IMR-90 (cell line): ENCODE data around the gene SRGAP3. TPM values are rescaled to one million over a fixed set of nuclear protein-coding genes. Genes with fewer than 3 reads are reported as not detected.

Experiments
- ATAC-seq: fragments of 200-7000 bp; cut with Tn5 transposase; 2 replicates; pipeline ENCODE4 v1.9.1; 2020; ENCODE audit warnings: low read depth, mild to moderate bottlenecking, moderate library complexity
- BruUV-seq: library from RNA; stranded (reverse); fragments of 400-500 nt; replicated peaks from 2 replicates; lab custom pipeline; 2021; lab: Mats Ljungman, UMichigan
- CTCF ChIA-PET: fragments of 300-600 bp; formaldehyde crosslinking; extraction: SDS; loops from one replicate; lab custom pipeline; 2021; ENCODE audit warnings: antibody characterized with exemption; lab: Yijun Ruan, JAX
- POLR2A ChIA-PET: fragments of 300-600 bp; sonication (Branson Sonifier 250); formaldehyde crosslinking; loops from one replicate; lab custom pipeline; 2022; ENCODE audit warnings: antibody characterized with exemption; ENCODE audit not compliant: unreplicated experiment; lab: Charles Lee
- DNase-seq: peaks from one replicate; pipeline ENCODE4 v3.0.0; 2013
- H2AFZ ChIP-seq: replicated peaks from 2 replicates; pipeline ENCODE3; 2013; ENCODE audit warnings: low read length, mild to moderate bottlenecking; ENCODE audit not compliant: poor library complexity
- H2AK5ac ChIP-seq: 2 replicates; pipeline ENCODE4 v1.6.1; 2013; ENCODE audit warnings: low read depth, low read length, inconsistent platforms
- H2AK9ac ChIP-seq: replicated peaks from 2 replicates; pipeline ENCODE3; 2013; ENCODE audit warnings: mild to moderate bottlenecking, low read depth, low read length, moderate library complexity; ENCODE audit not compliant: poor library complexity
- H2BK120ac ChIP-seq: 2 replicates; pipeline ENCODE4 v1.6.1; 2013; ENCODE audit warnings: low read depth, low read length, inconsistent platforms
- H2BK15ac ChIP-seq: 3 replicates; pipeline ENCODE4 v1.6.1; 2013; ENCODE audit warnings: low read depth, low read length, inconsistent platforms
- H2BK20ac ChIP-seq: 2 replicates; pipeline ENCODE4 v1.6.1; 2013; ENCODE audit warnings: low read depth, mild to moderate bottlenecking, inconsistent platforms, low read length, moderate library complexity
- H2BK5ac ChIP-seq: 2 replicates; pipeline ENCODE4 v1.6.1; 2013; ENCODE audit warnings: mild to moderate bottlenecking, low read depth, low read length, inconsistent platforms; ENCODE audit not compliant: poor library complexity, severe bottlenecking
- H3K14ac ChIP-seq: replicated peaks from 2 replicates; pipeline ENCODE4 v1.6.1; 2013; ENCODE audit warnings: low read depth, low read length, inconsistent platforms
- H3K18ac ChIP-seq: 2 replicates; pipeline ENCODE4 v1.6.1; 2013; ENCODE audit warnings: low read depth, low read length, control low read depth
- H3K23ac ChIP-seq: 2 replicates; pipeline ENCODE4 v1.6.1; 2013; ENCODE audit warnings: low read depth, low read length, inconsistent platforms
- H3K27ac ChIP-seq: 2 replicates; pipeline ENCODE4 v1.5.1; 2013; ENCODE audit warnings: mild to moderate bottlenecking, control low read depth, low read length; ENCODE audit not compliant: insufficient read depth
- H3K27me3 ChIP-seq: 2 replicates; pipeline ENCODE4 v1.6.1; 2013; ENCODE audit warnings: low read length; ENCODE audit not compliant: control insufficient read depth, insufficient read depth
- H3K36me3 ChIP-seq: 2 replicates; pipeline ENCODE4 v1.6.1; 2013; ENCODE audit warnings: low read length, mixed read lengths; ENCODE audit not compliant: control insufficient read depth, insufficient read depth
- H3K4ac ChIP-seq: 2 replicates; pipeline ENCODE4 v1.6.1; 2013; ENCODE audit warnings: low read depth, low read length, inconsistent platforms
- H3K4me1 ChIP-seq: 2 replicates; pipeline ENCODE4 v1.6.1; 2013; ENCODE audit warnings: low read length, mixed read lengths; ENCODE audit not compliant: control insufficient read depth, insufficient read depth
- H3K4me2 ChIP-seq: 2 replicates; pipeline ENCODE4 v1.6.1; 2013; ENCODE audit warnings: low read depth, mild to moderate bottlenecking, control low read depth, low read length, moderate library complexity
- H3K4me3 ChIP-seq: 2 replicates; pipeline ENCODE4 v1.5.1; 2013; ENCODE audit warnings: low read depth, mild to moderate bottlenecking, control low read depth, low read length, moderate library complexity; ENCODE audit not compliant: insufficient read depth
- H3K56ac ChIP-seq: 2 replicates; pipeline ENCODE4 v1.6.1; 2013; ENCODE audit warnings: low read length, inconsistent platforms; ENCODE audit not compliant: insufficient read depth; ENCODE audit errors: extremely low read depth
- H3K79me1 ChIP-seq, 2 experiments: 2 replicates each; pipeline ENCODE4 v1.6.1; 2013; ENCODE audit warnings: low read length in 2 of 2, inconsistent platforms in 1 of 2, low read depth in 1 of 2
- H3K9ac ChIP-seq: 2 replicates; pipeline ENCODE4 v1.6.1; 2013; ENCODE audit warnings: low read depth, low read length, control low read depth
- H3K9me1 ChIP-seq: 2 replicates; pipeline ENCODE4 v1.6.1; 2013; ENCODE audit warnings: low read length, inconsistent platforms; ENCODE audit not compliant: insufficient read depth
- H3K9me3 ChIP-seq: 2 replicates; pipeline ENCODE4 v1.6.1; 2013; ENCODE audit warnings: low read length; ENCODE audit not compliant: control insufficient read depth, insufficient read depth
- H4K20me1 ChIP-seq: 2 replicates; pipeline ENCODE4 v1.6.1; 2013; ENCODE audit warnings: low read length, inconsistent platforms; ENCODE audit not compliant: insufficient read depth
- H4K5ac ChIP-seq: 2 replicates; pipeline ENCODE4 v1.6.1; 2013; ENCODE audit warnings: mild to moderate bottlenecking, low read depth, low read length, control low read depth
- H4K8ac ChIP-seq, 2 experiments: 2 replicates each; pipeline ENCODE4 v1.6.1; 2013; ENCODE audit warnings: low read depth in 2 of 2, low read length in 2 of 2, control low read depth in 1 of 2, inconsistent platforms in 1 of 2
- H4K91ac ChIP-seq: 2 replicates; pipeline ENCODE4 v1.6.1; 2013; ENCODE audit warnings: low read depth, low read length, inconsistent platforms; ENCODE audit not compliant: insufficient read depth
- BHLHE40 ChIP-seq: fragments of 150-350 bp; IDR thresholded peaks from 2 replicates; pipeline ENCODE4 v1.6.1; 2016; ENCODE audit warnings: mild to moderate bottlenecking, low read depth, low read length
- CHD1 ChIP-seq: IDR thresholded peaks from 2 replicates; pipeline ENCODE4 v1.6.1; 2012; ENCODE audit warnings: low read depth, low read length, improper control_type of control experiment
- FOS ChIP-seq: fragments of 150-350 bp; IDR thresholded peaks from 2 replicates; pipeline ENCODE4 v1.6.1; 2016; ENCODE audit warnings: low read depth, low read length
- MXI1 ChIP-seq: IDR thresholded peaks from 2 replicates; pipeline ENCODE4 v1.6.1; 2012; ENCODE audit warnings: low read depth, mild to moderate bottlenecking, low read length, moderate library complexity, borderline replicate concordance
- NFE2L2 ChIP-seq: fragments of 150-350 bp; IDR thresholded peaks from 2 replicates; pipeline ENCODE4 v1.6.1; 2016; ENCODE audit warnings: low read depth, mild to moderate bottlenecking, low read length
- RFX5 ChIP-seq: IDR thresholded peaks from 2 replicates; pipeline ENCODE4 v1.8.0; 2012; ENCODE audit warnings: low read depth, mild to moderate bottlenecking, low read length, moderate library complexity
- USF2 ChIP-seq: fragments of 150-350 bp; IDR thresholded peaks from 2 replicates; pipeline ENCODE4 v1.6.1; 2017; ENCODE audit warnings: mild to moderate bottlenecking, antibody characterized with exemption, low read length, low read depth
- WGBS, 2 experiments: methylation state at CpG; one replicate each; pipeline versions ENCODE4 v1.1.5 to v1.1.7; 2013; ENCODE audit warnings: missing lambda C conversion rate in 2 of 2; ENCODE audit not compliant: insufficient read length in 1 of 2; ENCODE audit errors: extremely low coverage in 2 of 2; 5-methylcytosine and 5-hydroxymethylcytosine counted together
- dilution Hi-C: fragments of 300-500 bp; cut with HindIII; formaldehyde crosslinking; loops from one replicate; pipeline ENCODE4 v1.14.3; 2018; ENCODE audit warnings: low sequenced_read_pairs; ENCODE audit not compliant: unreplicated experiment
- in situ Hi-C: fragments of 300-500 bp; cut with MboI; formaldehyde crosslinking; loops from 3 replicates; pipeline ENCODE4 v1.14.3; 2019; ENCODE audit warnings: low sequenced_read_pairs, inconsistent platforms, mixed read lengths
- intact Hi-C: fragments of 100-400 bp; cut with micrococcal nuclease; formaldehyde crosslinking; loops from 2 replicates; pipeline ENCODE4 v1.10.0; 2022
- polyA plus RNA-seq, 3 experiments: library from polyadenylated mRNA; depleted of rRNA; stranded (reverse); fragments of >200 nt; gene quantifications; 2 replicates each; pipeline ENCODE4 v1.2.3, GENCODE V29; 2012; ENCODE audit warnings: low replicate concordance in 1 of 3
- total RNA-seq: library from RNA; depleted of rRNA; stranded (reverse); fragments of >200 nt; gene quantifications from 2 replicates; pipeline ENCODE4 v1.2.3, GENCODE V29; 2012
- TF ChIP-seq, protein P1 (sequence below): fragments of 150-350 bp; IDR thresholded peaks from 2 replicates; pipeline ENCODE4 v1.6.1; 2016; ENCODE audit warnings: low read depth, mild to moderate bottlenecking, low read length, moderate library complexity, borderline replicate concordance

SRGAP3 gene
- total and polyA plus RNA-seq, 2 of the 4 experiments (the other 2 are of a cell fraction) = 0.68 to 1.4 TPM

DNA sequence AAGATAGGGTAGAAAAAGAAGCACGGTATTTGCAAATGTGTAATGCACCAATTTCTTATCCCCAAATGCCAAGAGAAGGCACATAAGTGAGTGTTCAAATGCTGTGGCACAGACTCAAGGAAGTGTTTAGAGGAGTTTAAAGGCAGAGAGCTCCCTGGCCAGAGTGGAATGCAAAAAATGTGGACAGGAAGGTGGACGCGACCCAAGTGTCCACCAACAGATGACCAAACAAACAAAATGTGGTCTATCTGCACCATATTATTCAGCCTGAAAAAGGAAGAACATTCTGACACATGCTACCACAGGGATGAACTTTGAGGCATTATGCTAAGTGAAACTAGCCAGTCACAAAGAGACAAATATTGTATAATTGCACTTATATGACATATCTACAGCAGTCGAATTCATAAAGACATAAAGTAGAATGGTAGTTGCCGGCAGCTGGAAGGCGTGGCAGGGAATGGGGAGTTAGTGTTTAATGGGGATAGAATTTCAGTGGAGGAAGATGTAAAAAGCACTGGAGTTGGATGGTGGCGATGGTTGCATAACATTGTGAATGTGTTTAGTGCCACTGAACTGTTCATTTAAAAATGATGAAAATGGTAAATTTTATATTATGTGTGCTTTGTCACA, 126.6 kb downstream of the SRGAP3 start:
- Histone ChIP-seq H3K9me3 (no peaks in the 10 kb centered on the region), H2BK120ac (no peak overlapping the region), H3K9ac (no peak overlapping the region), H3K14ac (no peak overlapping the region), H4K5ac (no peak overlapping the region), H3K27ac (no peak overlapping the region), H3K4ac (no peak overlapping the region), H4K20me1 (no peaks in the 10 kb centered on the region), H2BK5ac (no peak overlapping the region), H3K4me2 (no peak overlapping the region), H2BK15ac (no peak overlapping the region), H4K8ac (no peak overlapping the region), H2AK5ac (no peak overlapping the region), H3K79me1 (no peaks in the 10 kb centered on the region), H3K4me1 (no peaks in the 10 kb centered on the region), H3K4me3 (no peak overlapping the region), H3K27me3 (no peaks in the 10 kb centered on the region), H3K9me1 (no peaks in the 10 kb centered on the region), H3K18ac (no peak overlapping the region), H3K56ac (no peak overlapping the region), H2AFZ (no peak overlapping the region), H3K23ac (no peak overlapping the region), H2AK9ac (no peak overlapping the region), H2BK20ac (no peak overlapping the region), H4K91ac (no peak overlapping the region), H3K36me3 (no peaks in the 10 kb centered on the region)
- no CpG with 5 or more reads among the region's 7 CpGs for WGBS, 2 experiments
- DNase-seq (no peak), ATAC-seq (no peak)
- intact Hi-C loops (no loop called here), dilution Hi-C loops (no loop called here), in situ Hi-C loops (no loop called here)
- ChIA-PET POLR2A (no interaction called here), CTCF (no interaction called here)
- TF ChIP-seq USF2 (no peak), CHD1 (no peak), BHLHE40 (no peak), RFX5 (no peak), MXI1 (no peak), FOS (no peak), NFE2L2 (no peak)
- TF ChIP-seq, protein P1, sequence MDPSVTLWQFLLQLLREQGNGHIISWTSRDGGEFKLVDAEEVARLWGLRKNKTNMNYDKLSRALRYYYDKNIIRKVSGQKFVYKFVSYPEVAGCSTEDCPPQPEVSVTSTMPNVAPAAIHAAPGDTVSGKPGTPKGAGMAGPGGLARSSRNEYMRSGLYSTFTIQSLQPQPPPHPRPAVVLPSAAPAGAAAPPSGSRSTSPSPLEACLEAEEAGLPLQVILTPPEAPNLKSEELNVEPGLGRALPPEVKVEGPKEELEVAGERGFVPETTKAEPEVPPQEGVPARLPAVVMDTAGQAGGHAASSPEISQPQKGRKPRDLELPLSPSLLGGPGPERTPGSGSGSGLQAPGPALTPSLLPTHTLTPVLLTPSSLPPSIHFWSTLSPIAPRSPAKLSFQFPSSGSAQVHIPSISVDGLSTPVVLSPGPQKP = no peak
- BruUV-seq = no TSS peak
